ENCODE results near the gene EPN2.

EPN2 gene

DNA sequence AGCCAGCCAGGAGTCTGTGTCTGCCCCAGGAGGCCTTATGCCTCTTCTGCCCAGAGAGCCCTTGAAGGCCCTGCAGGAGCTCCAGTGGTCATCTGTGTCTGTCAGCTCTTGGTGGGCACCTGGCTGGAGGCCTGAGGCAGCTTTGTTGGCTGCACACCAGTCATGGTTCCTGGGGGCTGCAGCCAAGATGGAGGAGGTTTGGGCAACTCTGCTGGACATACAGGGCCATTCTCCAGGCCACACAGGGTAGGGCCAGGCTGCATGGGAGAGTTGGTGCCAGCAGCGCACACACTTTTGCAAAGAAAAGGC is 95.9 kb downstream of the EPN2 start:
- DNase-seq: no peak

- DNase-seq: no peak
These were observed 96.6 kb downstream of the EPN2 start for GRCh38 chr17:19333736-19334290.

DNA sequence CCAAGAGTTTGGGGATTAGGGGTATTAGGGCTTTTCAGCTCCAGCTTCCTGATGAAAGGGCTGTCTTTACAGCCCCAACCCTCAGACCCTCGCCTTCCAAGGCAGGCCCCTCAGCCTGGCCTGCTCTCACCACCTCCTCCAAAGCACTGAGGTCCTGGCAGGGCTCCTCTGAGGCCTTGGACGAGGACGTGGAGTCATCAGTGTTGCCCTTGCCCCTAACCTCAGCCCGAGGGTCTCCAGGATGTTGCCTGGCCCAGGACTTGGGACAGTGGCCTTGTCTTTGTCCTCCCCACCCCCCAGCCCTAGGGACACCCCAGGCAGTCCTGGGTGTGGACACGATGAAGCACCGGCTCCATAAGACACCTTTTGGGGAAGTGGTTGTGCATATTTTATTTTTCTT is 97.2 kb downstream of the EPN2 start:
- no peak for DNase-seq

DNA sequence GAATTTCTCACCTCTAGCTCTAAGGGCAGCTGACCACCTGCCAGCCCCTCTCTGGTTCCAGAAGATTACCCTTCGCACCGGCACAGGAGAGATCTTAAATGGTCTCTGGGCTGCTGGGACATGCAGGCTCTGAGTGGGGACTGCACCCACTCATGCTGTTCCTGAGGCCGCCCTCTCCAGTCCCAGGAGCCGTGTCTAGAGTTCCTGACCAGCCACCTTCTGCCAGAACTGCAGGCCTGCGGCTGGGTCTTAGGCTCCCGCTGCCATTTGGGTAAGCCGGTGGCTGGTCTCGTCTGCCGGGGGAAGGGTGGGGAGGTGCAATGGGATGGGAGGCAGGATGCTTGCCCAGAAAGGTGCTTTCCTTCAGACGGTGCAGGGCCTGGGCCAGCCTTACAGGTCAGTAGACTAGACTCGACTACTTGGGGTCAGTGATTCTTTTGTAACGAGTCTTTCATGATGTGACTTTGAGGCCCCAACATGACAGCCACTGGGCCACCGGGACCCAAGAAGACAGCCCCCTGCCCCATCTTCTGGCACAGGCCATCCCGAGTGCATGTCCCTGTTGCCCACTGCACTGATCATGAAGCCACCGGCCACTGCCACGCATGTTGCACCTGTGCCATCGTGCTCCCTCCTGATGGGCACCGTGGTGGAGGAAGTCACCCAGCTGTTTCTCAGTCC is 98.9 kb downstream of the EPN2 start:
- DNase-seq: no peak

DNA sequence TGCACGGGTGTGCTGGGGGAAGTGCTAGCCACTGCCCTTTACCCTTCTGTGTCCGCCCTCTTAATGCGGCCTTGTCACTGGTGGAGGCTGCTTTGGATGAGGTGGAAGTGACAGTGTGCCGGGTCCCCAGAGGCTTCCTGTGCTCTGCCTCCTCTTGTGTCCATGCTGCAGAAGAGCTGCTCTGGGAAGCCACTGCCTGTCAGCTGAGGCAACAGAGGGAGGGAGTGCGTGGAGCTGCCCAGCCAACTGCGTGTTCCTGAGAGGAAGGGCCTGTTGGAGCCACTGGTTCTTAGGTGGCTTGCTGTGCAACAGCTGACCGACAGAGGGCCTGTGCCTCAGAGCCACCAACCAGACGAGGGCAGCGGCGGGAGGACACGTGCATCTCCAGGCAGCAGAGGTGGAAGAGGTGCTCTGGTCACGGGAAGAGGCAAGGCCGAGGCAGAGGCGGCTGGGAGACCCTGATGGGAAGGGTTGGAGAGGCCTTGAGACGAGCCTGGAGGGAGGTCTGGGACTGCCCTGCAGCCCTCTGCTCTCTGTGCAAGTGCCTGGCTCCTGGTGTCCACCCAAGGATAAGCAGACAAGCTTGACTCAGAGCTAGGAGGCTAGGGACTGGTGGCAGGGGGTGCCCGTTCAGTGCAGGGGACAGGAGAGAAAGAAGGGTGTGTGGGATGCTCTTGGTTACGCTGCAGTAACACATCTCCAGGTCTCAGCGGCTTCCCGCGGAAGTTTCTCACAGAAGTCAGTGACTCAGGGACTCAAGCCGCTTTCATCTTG is 100.0 kb downstream of the EPN2 start:
- no peak for DNase-seq

GRCh38 chr17:19337712-19338023 is 100.5 kb downstream of the EPN2 start:
- DNase-seq: no peak

DNA sequence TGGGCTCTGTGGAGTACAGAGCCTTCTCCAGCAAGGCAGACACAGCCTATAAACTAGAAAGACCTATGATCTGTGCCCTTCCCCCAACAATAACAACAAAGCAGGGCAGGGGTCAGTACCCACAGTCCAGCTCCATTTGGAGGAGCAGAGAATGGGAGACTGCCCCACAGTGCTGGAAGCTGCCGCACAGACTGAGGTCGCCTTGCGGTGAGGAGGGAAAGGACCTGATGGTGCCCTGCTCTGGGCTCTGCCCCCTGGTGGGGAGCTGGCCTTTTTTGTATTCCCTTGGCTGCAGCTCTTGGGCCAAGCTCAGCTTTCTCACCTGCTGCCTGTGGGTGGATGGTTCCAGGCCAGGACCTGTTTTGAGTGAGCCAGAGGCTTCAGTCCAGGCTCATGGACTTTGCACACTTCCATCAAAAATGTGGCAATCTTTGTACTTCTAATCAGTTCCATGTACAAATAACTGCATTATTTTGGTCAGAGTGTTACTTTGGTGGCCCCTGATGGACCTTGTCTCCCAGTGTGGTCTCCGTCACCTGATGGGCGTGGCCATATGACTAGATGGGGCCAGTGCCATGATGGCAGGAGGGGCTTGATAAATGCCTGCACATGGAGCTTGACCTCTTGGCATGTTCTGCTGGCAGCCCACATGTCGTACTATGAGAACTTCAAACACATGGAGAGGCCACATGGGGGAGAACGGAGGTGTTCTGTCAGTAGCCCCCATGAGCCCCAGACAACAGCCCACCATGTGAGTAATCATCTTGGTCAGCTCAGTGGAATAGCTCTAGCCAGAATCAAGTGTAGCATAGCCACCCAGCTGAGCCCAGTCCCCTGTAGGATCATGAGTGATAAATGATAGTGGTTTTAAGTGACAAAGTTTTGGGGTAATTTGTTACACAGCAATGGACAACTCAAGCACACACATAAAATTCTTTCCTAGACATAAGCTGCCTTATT is 101.1 kb downstream of the EPN2 start:
- DNase-seq: peak; percentile 46

DNA sequence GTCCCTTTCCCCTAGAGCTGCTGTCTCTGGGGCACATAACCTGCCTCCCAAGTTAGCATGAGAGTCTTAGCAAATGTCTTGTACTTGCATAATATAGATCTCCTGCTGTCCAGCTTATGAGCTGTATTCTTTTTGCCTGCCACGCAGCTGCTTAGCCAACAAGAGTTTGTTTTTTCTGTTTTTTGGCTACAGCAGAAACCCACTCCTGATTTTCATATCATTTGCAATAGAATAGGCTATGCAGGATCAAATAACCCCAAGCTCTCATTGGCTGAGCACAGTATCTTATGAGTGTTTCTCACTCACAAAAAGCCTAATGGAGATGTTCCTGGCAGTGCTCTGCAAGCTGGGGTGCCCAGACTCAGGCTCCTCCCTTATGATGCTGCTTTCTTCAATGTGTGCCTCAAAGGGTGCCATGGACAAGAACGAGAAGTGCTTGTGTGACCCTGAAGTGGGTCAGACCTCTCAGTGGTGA is 102.2 kb downstream of the EPN2 start:
- no peak for DNase-seq

- no peak for DNase-seq
These were observed 104.1 kb downstream of the EPN2 start for GRCh38 chr17:19341211-19341631.

DNA sequence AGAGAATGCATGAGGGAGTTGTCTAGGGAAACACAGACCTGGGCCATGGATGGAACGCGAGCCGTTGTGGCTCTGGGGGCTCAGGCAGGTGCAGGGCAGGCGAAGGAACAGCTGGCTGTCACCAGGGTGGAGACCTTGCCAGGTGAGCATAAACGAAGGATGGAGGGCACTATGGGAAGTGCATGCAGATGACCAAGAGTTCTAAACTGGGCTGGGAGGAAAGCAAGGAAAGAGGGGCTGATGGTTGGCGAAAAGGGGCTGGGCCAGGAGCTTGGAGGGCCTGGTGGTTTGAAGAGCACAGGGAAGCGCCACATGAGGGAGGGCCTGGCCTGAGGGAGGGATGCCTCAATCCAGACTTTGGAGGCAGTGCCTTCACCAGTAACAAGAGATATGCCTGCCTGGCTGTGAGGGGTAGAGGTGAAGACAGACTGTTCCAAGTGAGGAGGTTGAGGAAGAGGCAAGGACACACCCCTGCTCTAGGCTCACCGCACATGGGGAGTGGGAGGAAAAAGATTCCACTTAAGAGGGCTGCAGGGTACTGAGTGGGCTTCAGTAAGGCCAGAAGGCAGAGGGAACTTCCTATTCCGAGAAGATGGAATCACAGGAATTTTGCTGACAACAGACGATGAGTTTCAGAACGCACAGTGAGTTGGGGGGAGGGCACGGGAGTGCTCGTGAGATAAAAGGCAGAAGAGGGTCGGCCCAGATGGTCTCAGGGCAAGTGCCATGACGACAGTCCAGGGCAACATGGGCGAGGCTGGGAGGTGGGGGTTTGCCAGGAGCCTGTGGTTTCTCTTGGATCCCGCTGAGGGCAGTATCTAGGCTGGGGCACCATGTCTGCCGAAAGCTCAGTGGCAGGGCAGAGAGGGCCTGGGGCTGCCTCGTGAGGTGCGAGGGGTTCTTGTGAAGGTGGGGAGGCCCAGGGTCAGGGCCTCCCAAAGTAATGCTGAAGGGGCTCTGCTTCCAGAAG is 104.8 kb downstream of the EPN2 start:
- no peak for DNase-seq

GRCh38 chr17:19342611-19343255 is 105.6 kb downstream of the EPN2 start:
- DNase-seq: no peak

DNA sequence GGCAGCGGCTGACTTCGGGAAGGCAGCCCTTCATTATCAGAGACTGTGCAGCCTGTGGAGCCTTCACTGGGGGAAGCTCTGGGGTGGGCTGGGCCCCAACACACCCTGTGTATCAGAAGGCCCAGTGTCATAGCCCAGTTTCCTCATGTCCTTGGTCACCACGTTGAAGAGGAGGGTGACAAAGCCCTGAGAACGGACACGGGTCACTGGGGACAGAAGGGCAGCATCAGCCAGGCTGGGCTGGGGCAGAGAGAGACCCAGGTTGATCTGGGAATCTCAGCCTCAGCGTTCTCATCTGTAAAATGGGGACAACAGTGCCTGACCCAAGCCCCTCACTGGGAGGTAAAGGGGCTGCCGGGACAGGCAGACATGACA is 106.1 kb downstream of the EPN2 start:
- no peak for DNase-seq

GRCh38 chr17:19343671-19344151 is 106.5 kb downstream of the EPN2 start:
- DNase-seq: no peak

- DNase-seq: no peak
These were observed 107.3 kb downstream of the EPN2 start for GRCh38 chr17:19344311-19345066.

- DNase-seq: no peak
These were observed 107.9 kb downstream of the EPN2 start for GRCh38 chr17:19345067-19345460.

DNA sequence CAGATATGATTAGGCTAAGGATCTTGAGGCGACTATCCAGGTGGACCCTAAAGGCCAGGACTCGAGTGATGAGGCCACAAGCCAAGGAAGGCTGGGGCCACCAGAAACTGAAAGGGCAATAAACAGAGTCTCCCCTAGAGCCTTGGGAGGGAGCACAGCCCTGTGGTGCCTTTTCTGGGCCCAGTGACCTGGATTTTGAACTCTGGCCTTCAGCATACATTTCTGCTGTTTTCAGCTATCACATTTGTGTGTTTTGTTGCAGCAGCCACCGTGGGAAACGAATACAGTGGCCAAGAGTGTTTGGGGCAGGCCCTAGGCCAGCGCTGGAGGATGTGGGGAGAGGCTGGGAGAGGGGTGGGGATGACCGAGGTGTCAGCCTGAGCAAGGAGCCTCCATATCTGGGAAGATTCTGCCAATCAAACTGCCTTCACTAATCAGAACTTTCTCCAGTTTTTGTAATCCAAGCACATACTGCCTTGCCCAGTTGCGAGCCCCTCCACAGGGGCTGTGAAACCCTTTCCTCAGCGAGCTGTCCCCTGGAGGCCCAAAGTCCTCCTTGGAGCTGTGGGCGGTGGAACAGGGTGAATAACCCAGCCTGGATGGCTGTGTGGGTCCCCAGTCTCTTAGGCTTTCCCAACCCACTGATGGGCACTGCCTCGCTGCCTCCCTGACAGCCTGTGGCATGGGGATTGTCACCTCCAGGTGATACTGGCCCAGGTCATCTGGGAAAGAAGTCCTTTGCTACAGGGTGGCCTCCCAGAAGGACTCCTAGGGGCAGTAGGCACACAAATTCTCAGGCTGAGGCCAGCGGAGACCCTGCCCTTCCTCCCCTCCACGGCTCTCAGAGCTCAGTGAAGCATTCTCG is 108.6 kb downstream of the EPN2 start:
- no peak for DNase-seq

DNA sequence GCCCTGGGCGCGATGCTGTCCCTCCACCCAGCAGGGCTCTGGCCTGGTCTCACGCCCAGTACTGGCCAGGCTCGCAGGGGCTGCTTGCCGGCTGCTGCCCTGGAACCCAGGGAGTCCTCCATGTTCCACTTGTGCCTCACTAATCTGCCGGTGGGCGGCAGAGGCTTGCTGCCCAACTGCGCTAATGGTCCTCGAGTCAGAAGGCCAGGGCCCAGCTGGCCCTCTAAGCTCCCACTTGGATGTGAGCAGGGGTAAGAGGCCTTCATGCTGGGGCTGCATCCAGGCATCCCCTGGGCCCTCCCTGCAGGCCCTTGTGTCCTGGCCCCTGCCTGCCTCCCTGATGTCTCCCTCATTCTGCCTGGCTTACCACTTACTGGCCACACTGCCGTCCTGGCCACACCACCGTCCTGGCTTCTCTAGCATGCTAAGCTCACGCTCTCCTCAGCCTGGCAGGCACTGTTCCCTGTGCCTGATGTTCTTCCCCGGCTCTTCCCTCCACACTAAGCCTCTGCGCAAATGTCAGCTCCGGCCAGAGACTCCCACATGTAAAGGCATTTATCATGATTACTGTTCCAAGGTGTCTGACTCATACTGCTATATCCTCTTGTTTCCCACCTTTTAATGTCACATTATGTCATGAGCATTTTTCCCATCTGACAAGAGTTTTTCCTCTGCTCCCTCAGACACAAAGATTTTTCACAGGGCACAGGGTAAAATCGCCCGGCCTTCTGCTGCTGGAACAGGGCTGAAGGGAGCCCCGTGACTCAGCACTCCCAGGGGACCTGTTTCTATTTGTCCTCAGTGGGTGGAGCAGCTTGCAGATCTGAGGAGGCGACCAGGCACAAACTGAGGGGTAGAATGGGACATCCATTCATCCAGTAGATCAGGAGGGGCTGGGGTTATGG is 109.4 kb downstream of the EPN2 start:
- DNase-seq: no peak

DNA sequence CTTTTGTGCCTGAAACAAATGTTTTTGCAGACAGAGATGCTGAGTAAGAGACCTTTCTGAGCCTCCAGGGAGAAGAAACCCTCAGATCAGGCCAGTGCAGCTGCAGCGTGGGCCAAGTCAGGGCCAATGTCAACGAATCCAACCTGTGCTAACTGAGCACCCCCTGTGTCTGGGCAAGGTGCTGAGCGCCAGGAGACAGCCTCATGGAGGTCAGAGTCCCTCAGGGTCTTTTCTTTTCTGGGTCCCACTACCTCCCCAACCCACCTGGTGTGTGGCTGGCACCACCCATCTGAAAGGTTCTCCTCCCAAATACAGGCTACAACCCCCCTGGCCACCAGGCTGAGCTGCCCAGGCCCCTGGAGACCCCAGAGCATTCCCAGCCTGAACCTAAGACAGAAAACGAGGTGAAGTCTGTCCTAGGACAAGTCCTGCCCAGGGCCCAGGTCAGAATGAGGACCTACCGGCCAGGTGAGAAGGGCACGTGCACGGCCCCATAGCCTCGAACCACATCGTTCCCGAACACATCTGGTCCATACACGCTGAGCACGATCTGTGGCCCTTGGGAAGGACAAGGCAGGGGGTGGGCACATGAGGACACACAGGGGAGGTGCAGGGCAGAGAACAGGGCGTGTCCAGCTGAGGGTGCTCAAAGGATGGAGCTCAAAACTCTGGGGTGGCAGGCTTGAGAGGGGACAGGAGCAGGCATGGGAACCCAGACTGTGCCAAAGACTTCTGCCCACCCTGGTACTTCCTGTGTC is 110.3 kb downstream of the EPN2 start:
- DNase-seq: no peak
